ENCODE data around the gene GUCY1A2. TPM values are rescaled to one million over a fixed set of nuclear protein-coding genes. Genes with fewer than 3 reads are reported as not detected.

GUCY1A2 gene
- total RNA-seq, 1 donor from 2014 or later: 17.8 TPM

- DNase-seq (ENCODE audit: low read depth) (no peak), FAIRE-seq (no peak)
- Histone ChIP-seq H3K9ac (ENCODE audit: low read length) (no peak overlapping the region), H3K27ac (ENCODE audit: low read depth, low read length) (no peak overlapping the region), H2AFZ (ENCODE audit: low read depth, low read length) (no peak overlapping the region), H3K4me1 (ENCODE audit: insufficient read depth, low read length) (no peaks in the 10 kb centered on the region), H3K36me3 (ENCODE audit: insufficient read depth, low read length) (no peaks in the 10 kb centered on the region), H3K4me3 (ENCODE audit: insufficient read depth, low read depth, low read length) (no peak overlapping the region), H4K20me1 (ENCODE audit: insufficient read depth, low read length) (no peaks in the 10 kb centered on the region), H3K79me2 (ENCODE audit: insufficient read depth, low read length) (no peaks in the 10 kb centered on the region), H3K9me3 (ENCODE audit: insufficient read depth, low read depth, low read length) (no peaks in the 10 kb centered on the region), H3K27me3 (ENCODE audit: insufficient read depth, low read length) (no peaks in the 10 kb centered on the region), H3K4me2 (ENCODE audit: low read length) (no peak overlapping the region)
- H3K9me3 Mint-ChIP-seq (ENCODE audit: unreplicated experiment): peaks cover 3% of the 10 kb centered on the region
- H3K36me3 Mint-ChIP-seq (ENCODE audit: low read depth, unreplicated experiment): no peaks in the 10 kb centered on the region
- no peak overlapping the region for H3K4me3 Mint-ChIP-seq (ENCODE audit: unreplicated experiment)
- H3K27me3 Mint-ChIP-seq (ENCODE audit: low read depth, unreplicated experiment): no peaks in the 10 kb centered on the region
- H3K27ac Mint-ChIP-seq (ENCODE audit: unreplicated experiment): no peak overlapping the region
- TF ChIP-seq, protein P1, sequence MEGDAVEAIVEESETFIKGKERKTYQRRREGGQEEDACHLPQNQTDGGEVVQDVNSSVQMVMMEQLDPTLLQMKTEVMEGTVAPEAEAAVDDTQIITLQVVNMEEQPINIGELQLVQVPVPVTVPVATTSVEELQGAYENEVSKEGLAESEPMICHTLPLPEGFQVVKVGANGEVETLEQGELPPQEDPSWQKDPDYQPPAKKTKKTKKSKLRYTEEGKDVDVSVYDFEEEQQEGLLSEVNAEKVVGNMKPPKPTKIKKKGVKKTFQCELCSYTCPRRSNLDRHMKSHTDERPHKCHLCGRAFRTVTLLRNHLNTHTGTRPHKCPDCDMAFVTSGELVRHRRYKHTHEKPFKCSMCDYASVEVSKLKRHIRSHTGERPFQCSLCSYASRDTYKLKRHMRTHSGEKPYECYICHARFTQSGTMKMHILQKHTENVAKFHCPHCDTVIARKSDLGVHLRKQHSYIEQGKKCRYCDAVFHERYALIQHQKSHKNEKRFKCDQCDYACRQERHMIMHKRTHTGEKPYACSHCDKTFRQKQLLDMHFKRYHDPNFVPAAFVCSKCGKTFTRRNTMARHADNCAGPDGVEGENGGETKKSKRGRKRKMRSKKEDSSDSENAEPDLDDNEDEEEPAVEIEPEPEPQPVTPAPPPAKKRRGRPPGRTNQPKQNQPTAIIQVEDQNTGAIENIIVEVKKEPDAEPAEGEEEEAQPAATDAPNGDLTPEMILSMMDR (IDR thresholded peaks at IDR 0.05; ENCODE audit: insufficient read depth, low read depth, low read length): peak; percentile 27
- TF ChIP-seq EZH2 (IDR thresholded peaks at IDR 0.05; ENCODE audit: insufficient read depth, low read length): no peak
- H3K4me1 Mint-ChIP-seq (ENCODE audit: low read depth, unreplicated experiment): no peaks in the 10 kb centered on the region
These were observed 100.3 kb downstream of the GUCY1A2 start for GRCh38 chr11:106917973-106918372.

GRCh38 chr11:106914409-106914808 is 103.9 kb downstream of the GUCY1A2 start:
- Histone ChIP-seq H2AFZ (ENCODE audit: low read depth, low read length) (no peak overlapping the region), H3K4me2 (ENCODE audit: low read length) (no peak overlapping the region), H3K4me1 (ENCODE audit: insufficient read depth, low read length) (no peaks in the 10 kb centered on the region), H3K36me3 (ENCODE audit: insufficient read depth, low read length) (no peaks in the 10 kb centered on the region), H3K9me3 (ENCODE audit: insufficient read depth, low read depth, low read length) (no peaks in the 10 kb centered on the region), H3K27ac (ENCODE audit: low read depth, low read length) (no peak overlapping the region), H3K79me2 (ENCODE audit: insufficient read depth, low read length) (no peaks in the 10 kb centered on the region), H3K27me3 (ENCODE audit: insufficient read depth, low read length) (no peaks in the 10 kb centered on the region), H4K20me1 (ENCODE audit: insufficient read depth, low read length) (no peaks in the 10 kb centered on the region), H3K9ac (ENCODE audit: low read length) (no peak overlapping the region), H3K4me3 (ENCODE audit: insufficient read depth, low read depth, low read length) (no peak overlapping the region)
- Mint-ChIP-seq H3K27ac (ENCODE audit: unreplicated experiment) (no peak overlapping the region), H3K27me3 (ENCODE audit: low read depth, unreplicated experiment) (no peaks in the 10 kb centered on the region), H3K36me3 (ENCODE audit: low read depth, unreplicated experiment) (no peaks in the 10 kb centered on the region), H3K4me1 (ENCODE audit: low read depth, unreplicated experiment) (no peaks in the 10 kb centered on the region), H3K4me3 (ENCODE audit: unreplicated experiment) (no peak overlapping the region), H3K9me3 (ENCODE audit: unreplicated experiment) (peaks cover 3% of the 10 kb centered on the region)
- no peak for FAIRE-seq
- DNase-seq (ENCODE audit: low read depth): no peak
- TF ChIP-seq, protein P1 (IDR thresholded peaks at IDR 0.05; ENCODE audit: insufficient read depth, low read depth, low read length): no peak
- no peak for TF ChIP-seq EZH2 (IDR thresholded peaks at IDR 0.05; ENCODE audit: insufficient read depth, low read length)

- Mint-ChIP-seq H3K27ac (ENCODE audit: unreplicated experiment) (no peak overlapping the region), H3K36me3 (ENCODE audit: low read depth, unreplicated experiment) (no peaks in the 10 kb centered on the region), H3K4me3 (ENCODE audit: unreplicated experiment) (no peak overlapping the region), H3K4me1 (ENCODE audit: low read depth, unreplicated experiment) (no peaks in the 10 kb centered on the region), H3K9me3 (ENCODE audit: unreplicated experiment) (peaks cover 3% of the 10 kb centered on the region), H3K27me3 (ENCODE audit: low read depth, unreplicated experiment) (no peaks in the 10 kb centered on the region)
- no peak for DNase-seq (ENCODE audit: low read depth)
- Histone ChIP-seq H4K20me1 (ENCODE audit: insufficient read depth, low read length) (no peaks in the 10 kb centered on the region), H2AFZ (ENCODE audit: low read depth, low read length) (no peak overlapping the region), H3K27me3 (ENCODE audit: insufficient read depth, low read length) (no peaks in the 10 kb centered on the region), H3K27ac (ENCODE audit: low read depth, low read length) (no peak overlapping the region), H3K4me1 (ENCODE audit: insufficient read depth, low read length) (no peaks in the 10 kb centered on the region), H3K36me3 (ENCODE audit: insufficient read depth, low read length) (no peaks in the 10 kb centered on the region), H3K9ac (ENCODE audit: low read length) (no peak overlapping the region), H3K4me3 (ENCODE audit: insufficient read depth, low read depth, low read length) (no peak overlapping the region), H3K79me2 (ENCODE audit: insufficient read depth, low read length) (no peaks in the 10 kb centered on the region), H3K4me2 (ENCODE audit: low read length) (no peak overlapping the region), H3K9me3 (ENCODE audit: insufficient read depth, low read depth, low read length) (no peaks in the 10 kb centered on the region)
- TF ChIP-seq, protein P1 (IDR thresholded peaks at IDR 0.05; ENCODE audit: insufficient read depth, low read depth, low read length): no peak
- TF ChIP-seq EZH2 (IDR thresholded peaks at IDR 0.05; ENCODE audit: insufficient read depth, low read length): no peak
- no peak for FAIRE-seq
These were observed 105.1 kb downstream of the GUCY1A2 start for GRCh38 chr11:106913141-106913540.

Measured in astrocyte (in vitro differentiated cells and primary cell).